B cell (primary cell): ENCODE measurements around the gene PTPRE. TPM values are rescaled to one million over a fixed set of nuclear protein-coding genes. Genes with fewer than 3 reads are reported as not detected.

Experiments used
- ATAC-seq: fragments of 200-7000 bp; cut with Tn5 transposase; one replicate; pipeline ENCODE4 v1.10.0; 2021; ENCODE audit warnings: low read depth, mild to moderate bottlenecking, moderate number of reproducible peaks, moderate library complexity
- CTCF ChIA-PET: fragments of 350-600 bp; sonication (Branson Sonifier 250); formaldehyde crosslinking; loops from one replicate; lab custom pipeline; 2021; ENCODE audit warnings: antibody characterized with exemption, inconsistent platforms; lab: Charles Lee
- POLR2A ChIA-PET: fragments of 350-600 bp; sonication (Branson Sonifier 250); formaldehyde crosslinking; loops from one replicate; lab custom pipeline; 2021; ENCODE audit warnings: antibody characterized with exemption; lab: Charles Lee
- DNase-seq: peaks from one replicate; pipeline ENCODE4 v3.0.0; 2013
- H2AFZ ChIP-seq: 2 replicates; pipeline ENCODE4 v1.6.1; 2012; ENCODE audit warnings: mild to moderate bottlenecking, low read depth, low read length; ENCODE audit not compliant: insufficient read depth, poor library complexity, severe bottlenecking
- H3K27ac ChIP-seq, 2 donors: 1 replicate in 1 of 2; 2 replicates in 1 of 2; pipeline ENCODE4 v1.5.1; 2012 to 2013; ENCODE audit warnings: low read length in 2 of 2, mild to moderate bottlenecking in 2 of 2, moderate library complexity in 1 of 2
- H3K27me3 ChIP-seq, 4 experiments: fragments of 200-600 bp in 1 of 4; sonication (generic) in 1 of 4; replicated peaks in 1 of 4; 1 replicate in 2 of 4; 2 replicates in 2 of 4; pipeline versions ENCODE4 v1.6.1 to v1.7.0; 2013 to 2016; ENCODE audit warnings: low read length in 3 of 4, mild to moderate bottlenecking in 2 of 4, mixed read lengths in 1 of 4, moderate library complexity in 1 of 4; ENCODE audit not compliant: insufficient read depth in 4 of 4, control insufficient read depth in 3 of 4; ENCODE audit errors: control extremely low read depth in 1 of 4
- H3K36me3 ChIP-seq, 2 experiments: replicated peaks in 1 of 2; 1 replicate in 1 of 2; 2 replicates in 1 of 2; pipeline versions ENCODE4 v1.6.1 to v1.7.1; 2013; ENCODE audit warnings: low read length in 1 of 2; ENCODE audit not compliant: insufficient read depth in 2 of 2, control insufficient read depth in 1 of 2; ENCODE audit errors: control extremely low read depth in 1 of 2, extremely low read depth in 1 of 2
- H3K4me1 ChIP-seq, 2 donors: fragments of 200-600 bp in 1 of 2; sonication (generic) in 1 of 2; 1 replicate in 1 of 2; 2 replicates in 1 of 2; pipeline versions ENCODE4 v1.5.1 to v1.6.1; 2013 to 2017; ENCODE audit warnings: low read length in 2 of 2; ENCODE audit not compliant: control insufficient read depth in 2 of 2, insufficient read depth in 2 of 2
- H3K4me2 ChIP-seq: replicated peaks from 2 replicates; pipeline ENCODE3; 2012; ENCODE audit warnings: mild to moderate bottlenecking, low read depth, low read length; ENCODE audit not compliant: poor library complexity, severe bottlenecking
- H3K4me3 ChIP-seq, 5 experiments: fragments of 200-600 bp in 1 of 5; sonication (generic) in 1 of 5; 1 replicate in 3 of 5; 2 replicates in 2 of 5; pipeline versions ENCODE4 v1.5.1 to v1.7.0; 2011 to 2016; ENCODE audit warnings: low read length in 4 of 5, mild to moderate bottlenecking in 4 of 5, low read depth in 2 of 5, control low read depth in 1 of 5, moderate library complexity in 1 of 5; ENCODE audit not compliant: insufficient read depth in 1 of 5; ENCODE audit errors: control extremely low read depth in 1 of 5, extremely low read depth in 1 of 5
- H3K79me2 ChIP-seq: fragments of 200-600 bp; sonication (generic); one replicate; pipeline ENCODE4 v1.6.0; 2016; ENCODE audit warnings: low read length; ENCODE audit not compliant: control insufficient read depth, insufficient read depth
- H3K9ac ChIP-seq: fragments of 200-600 bp; sonication (generic); 2 replicates; pipeline ENCODE4 v1.6.1; 2017; ENCODE audit warnings: mild to moderate bottlenecking, low read length, moderate library complexity
- H3K9me3 ChIP-seq, 3 donors: one replicate each; pipeline versions ENCODE4 v1.6.1 to v1.7.1; 2013; ENCODE audit warnings: low read length in 2 of 3; ENCODE audit not compliant: control insufficient read depth in 2 of 3, insufficient read depth in 1 of 3; ENCODE audit errors: control extremely low read depth in 1 of 3
- H4K20me1 ChIP-seq: 2 replicates; pipeline ENCODE4 v1.6.0; 2012; ENCODE audit warnings: mild to moderate bottlenecking, low read length; ENCODE audit not compliant: insufficient read depth, control insufficient read depth, poor library complexity, severe bottlenecking
- H3K27ac Mint-ChIP-seq: one replicate; pipeline ENCODE4 v1.8.0; 2021; ENCODE audit warnings: mixed read lengths
- H3K27me3 Mint-ChIP-seq: one replicate; pipeline ENCODE4 v1.8.0; 2021; ENCODE audit warnings: mixed read lengths
- H3K4me1 Mint-ChIP-seq: one replicate; pipeline ENCODE4 v1.8.0; 2021; ENCODE audit warnings: mixed read lengths
- H3K4me3 Mint-ChIP-seq: one replicate; pipeline ENCODE4 v1.8.0; 2021; ENCODE audit warnings: mixed read lengths
- H3K9me3 Mint-ChIP-seq: one replicate; pipeline ENCODE4 v1.8.0; 2022; ENCODE audit warnings: mixed read lengths; ENCODE audit not compliant: insufficient read depth
- EZH2 ChIP-seq: IDR thresholded peaks from 2 replicates; pipeline ENCODE4 v1.6.1; 2012; ENCODE audit warnings: borderline replicate concordance, low read depth, mild to moderate bottlenecking, moderate library complexity, low read length; ENCODE audit not compliant: insufficient read depth, poor library complexity, severe bottlenecking
- WGBS: methylation state at CpG from one replicate; pipeline ENCODE4 v1.1.5; 2013; ENCODE audit warnings: missing lambda C conversion rate; ENCODE audit not compliant: insufficient coverage; 5-methylcytosine and 5-hydroxymethylcytosine counted together
- intact Hi-C: fragments of 100-400 bp; cut with micrococcal nuclease; formaldehyde crosslinking; loops from one replicate; pipeline ENCODE4 v1.10.0; 2022
- polyA plus RNA-seq: library from polyadenylated mRNA; depleted of rRNA; stranded (reverse); fragments of >200 nt; gene quantifications from 2 replicates; pipeline ENCODE4 v1.2.3, GENCODE V29; 2012
- total RNA-seq, 2 donors: library from RNA; stranded (reverse); fragments of 120-200 nt in 1 of 2; gene quantifications; 1 replicate in 1 of 2; 2 replicates in 1 of 2; pipeline versions ENCODE4 v1.2.3 to v1.2.4, GENCODE V29; 2013 to 2022
- TF ChIP-seq, protein P1 (sequence below): fragments of 200-600 bp; IDR thresholded peaks from one replicate; pipeline ENCODE4 v1.8.0; 2022; ENCODE audit warnings: antibody characterized with exemption, mild to moderate bottlenecking

Gene PTPRE
- total and polyA plus RNA-seq, 2 donors (not counting 1 experiment from before 2014, with no cell fraction given): 6.6 to 32.7 TPM

DNA sequence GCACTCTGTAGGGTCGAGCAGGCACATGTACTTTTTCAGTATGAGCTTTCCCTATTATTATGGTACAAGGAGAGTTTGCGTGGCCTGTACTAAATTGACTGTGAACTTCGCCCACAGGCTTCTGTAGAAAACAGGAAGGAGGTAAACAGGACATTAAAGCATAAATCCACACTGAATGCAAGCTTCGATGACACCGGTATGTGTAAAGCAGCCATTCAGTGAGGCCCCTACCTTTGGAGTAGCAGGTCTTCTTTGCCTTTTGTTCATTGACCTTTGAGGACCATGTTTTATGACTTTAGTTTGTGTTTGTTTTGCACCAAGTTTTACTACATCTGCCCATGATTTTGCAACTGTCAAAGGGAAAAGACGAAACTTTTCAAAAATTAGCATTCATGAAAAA, 204.8 kb downstream of the PTPRE start:
- H3K4me1 ChIP-seq: no peaks in the 10 kb centered on the region
- H3K9me3 ChIP-seq: no peaks in the 10 kb centered on the region
- H3K4me3 Mint-ChIP-seq: no peak overlapping the region
- ChIA-PET POLR2A (no interaction called here), CTCF (interaction anchor here (1.4 kb wide), 1 partner anchor 100 kb away, joined by 4 read pairs; no protein-coding TSS in a partner anchor)
- no peak overlapping the region for H3K4me2 ChIP-seq
- no peaks in the 10 kb centered on the region for H3K4me1 Mint-ChIP-seq
- no peak overlapping the region for H3K9ac ChIP-seq
- no peak overlapping the region for H3K4me3 ChIP-seq
- H3K79me2 ChIP-seq: no peaks in the 10 kb centered on the region
- H3K36me3 ChIP-seq: no peaks in the 10 kb centered on the region
- H3K27me3 Mint-ChIP-seq: no peaks in the 10 kb centered on the region
- intact Hi-C loops: no loop called here
- 95% methylated on average over 3 of the region's 6 CpGs for WGBS
- no peak overlapping the region for H2AFZ ChIP-seq
- H3K27ac Mint-ChIP-seq: no peak overlapping the region
- ATAC-seq: no peak
- TF ChIP-seq EZH2: no peak
- TF ChIP-seq, protein P1, sequence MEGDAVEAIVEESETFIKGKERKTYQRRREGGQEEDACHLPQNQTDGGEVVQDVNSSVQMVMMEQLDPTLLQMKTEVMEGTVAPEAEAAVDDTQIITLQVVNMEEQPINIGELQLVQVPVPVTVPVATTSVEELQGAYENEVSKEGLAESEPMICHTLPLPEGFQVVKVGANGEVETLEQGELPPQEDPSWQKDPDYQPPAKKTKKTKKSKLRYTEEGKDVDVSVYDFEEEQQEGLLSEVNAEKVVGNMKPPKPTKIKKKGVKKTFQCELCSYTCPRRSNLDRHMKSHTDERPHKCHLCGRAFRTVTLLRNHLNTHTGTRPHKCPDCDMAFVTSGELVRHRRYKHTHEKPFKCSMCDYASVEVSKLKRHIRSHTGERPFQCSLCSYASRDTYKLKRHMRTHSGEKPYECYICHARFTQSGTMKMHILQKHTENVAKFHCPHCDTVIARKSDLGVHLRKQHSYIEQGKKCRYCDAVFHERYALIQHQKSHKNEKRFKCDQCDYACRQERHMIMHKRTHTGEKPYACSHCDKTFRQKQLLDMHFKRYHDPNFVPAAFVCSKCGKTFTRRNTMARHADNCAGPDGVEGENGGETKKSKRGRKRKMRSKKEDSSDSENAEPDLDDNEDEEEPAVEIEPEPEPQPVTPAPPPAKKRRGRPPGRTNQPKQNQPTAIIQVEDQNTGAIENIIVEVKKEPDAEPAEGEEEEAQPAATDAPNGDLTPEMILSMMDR: no peak
- no peaks in the 10 kb centered on the region for H3K27me3 ChIP-seq
- H3K9me3 Mint-ChIP-seq: no peaks in the 10 kb centered on the region
- DNase-seq: no peak
- H4K20me1 ChIP-seq: no peaks in the 10 kb centered on the region
- no peak overlapping the region for H3K27ac ChIP-seq

DNA sequence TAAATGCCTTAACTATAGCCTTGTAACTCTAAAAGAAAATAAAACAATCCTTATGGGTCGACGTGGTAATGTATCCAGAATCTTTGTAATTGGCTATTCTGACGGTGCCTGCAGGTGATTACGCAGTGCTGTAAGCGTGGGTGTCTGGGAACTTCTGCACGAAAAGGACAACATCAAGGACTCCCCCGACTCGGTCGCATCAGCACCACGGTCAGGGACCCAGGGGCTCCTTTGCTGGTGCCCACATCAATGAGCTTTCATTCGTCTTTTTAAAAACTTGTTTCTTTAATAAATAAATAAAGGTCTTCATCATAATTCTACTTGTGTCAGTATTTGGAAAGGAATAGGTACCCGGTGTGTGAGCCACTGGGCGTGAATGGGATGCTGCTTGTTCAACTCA, 206.1 kb downstream of the PTPRE start:
- ChIA-PET CTCF (interaction anchor here (1.4 kb wide), 1 partner anchor 102 kb away, joined by 4 read pairs; no protein-coding TSS in a partner anchor), POLR2A (no interaction called here)
- Mint-ChIP-seq H3K4me1 (no peaks in the 10 kb centered on the region), H3K27ac (no peak overlapping the region), H3K4me3 (no peak overlapping the region), H3K9me3 (no peaks in the 10 kb centered on the region), H3K27me3 (no peaks in the 10 kb centered on the region)
- Histone ChIP-seq H3K36me3 (no peaks in the 10 kb centered on the region), H4K20me1 (no peaks in the 10 kb centered on the region), H3K9ac (no peak overlapping the region), H3K27ac (no peak overlapping the region), H3K9me3 (no peaks in the 10 kb centered on the region), H3K4me2 (no peak overlapping the region), H3K4me3 (no peak overlapping the region), H3K79me2 (no peaks in the 10 kb centered on the region), H2AFZ (no peak overlapping the region), H3K27me3 (no peaks in the 10 kb centered on the region), H3K4me1 (no peaks in the 10 kb centered on the region)
- DNase-seq (no peak), ATAC-seq (no peak)
- 95% methylated on average over 9 of the region's 13 CpGs for whole genome bisulfite sequencing
- intact Hi-C loops: no loop called here
- TF ChIP-seq EZH2: no peak
- TF ChIP-seq, protein P1: no peak
